AG04449 (cell line): ENCODE results near the gene TRIOBP.

ENCODE experiments used
- CTCF ChIA-PET: fragments of 350-600 bp; formaldehyde crosslinking; extraction: SDS; loops from one replicate; lab custom pipeline; 2021; ENCODE audit warnings: antibody characterized with exemption; lab: Yijun Ruan, JAX
- POLR2A ChIA-PET: fragments of 400-600, 350-600 bp; formaldehyde crosslinking; extraction: SDS; loops from one replicate; lab custom pipeline; 2020; ENCODE audit warnings: antibody characterized with exemption, inconsistent platforms; lab: Yijun Ruan, JAX
- DNase-seq: peaks from one replicate; pipeline ENCODE4 v3.0.0-alpha.2; 2010; ENCODE audit warnings: low read depth, low spot score
- H3K4me3 ChIP-seq: 2 replicates; pipeline ENCODE4 v1.5.1; 2011; ENCODE audit warnings: low read depth, mild to moderate bottlenecking, control low read depth, low read length
- CTCF ChIP-seq: IDR thresholded peaks from one replicate; pipeline ENCODE4 v1.5.1; 2011; ENCODE audit warnings: mild to moderate bottlenecking, moderate library complexity, low read length, control low read depth, inconsistent platforms; ENCODE audit not compliant: insufficient read depth; ENCODE audit errors: missing control alignments

TRIOBP gene

GRCh38 chr22:37822079-37822833, 125.4 kb downstream of the TRIOBP start:
- ChIA-PET CTCF (interaction anchor here (0.8 to 1.5 kb wide), 4 partner anchors 8 to 161 kb away, joined by 3 to 9 read pairs (median 3); partner anchors contain the start of gene EIF3L), POLR2A (no interaction called here)
- no peak for TF ChIP-seq CTCF
- DNase-seq = no peak
- no peak overlapping the region for H3K4me3 ChIP-seq

DNA sequence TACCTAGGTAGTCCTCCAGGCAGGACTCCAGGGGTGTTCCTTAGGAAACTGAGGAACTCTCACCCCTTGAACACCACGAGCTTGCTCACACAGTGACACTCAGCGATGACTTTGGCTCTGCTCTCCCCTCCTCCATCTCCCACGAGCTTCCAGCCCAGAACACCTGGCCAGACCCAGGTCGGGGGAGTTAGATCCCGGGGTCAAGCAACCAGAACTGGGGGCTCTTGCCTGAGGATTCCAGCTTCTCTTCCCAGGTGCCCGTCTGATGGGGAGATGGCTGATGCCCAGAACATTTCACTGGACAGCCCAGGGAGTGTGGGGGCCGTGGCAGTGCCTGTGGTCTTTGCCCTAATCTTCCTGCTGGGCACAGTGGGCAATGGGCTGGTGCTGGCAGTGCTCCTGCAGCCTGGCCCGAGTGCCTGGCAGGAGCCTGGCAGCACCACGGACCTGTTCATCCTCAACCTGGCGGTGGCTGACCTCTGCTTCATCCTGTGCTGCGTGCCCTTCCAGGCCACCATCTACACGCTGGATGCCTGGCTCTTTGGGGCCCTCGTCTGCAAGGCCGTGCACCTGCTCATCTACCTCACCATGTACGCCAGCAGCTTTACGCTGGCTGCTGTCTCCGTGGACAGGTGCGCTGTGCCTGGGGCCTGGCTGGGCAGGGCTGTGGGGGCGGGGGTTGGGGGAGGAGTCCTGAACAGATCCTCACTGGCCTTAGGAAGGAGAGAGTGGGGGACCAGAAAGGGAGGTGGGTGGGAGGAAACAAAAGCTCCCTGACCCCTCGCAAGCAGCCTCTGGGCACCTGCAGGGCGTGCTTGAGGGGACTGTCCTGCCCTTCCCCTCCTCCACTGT, 126.5 kb downstream of the TRIOBP start, which contains the start of gene GALR3:
TSS of gene GALR3 (plus strand) at position 249 of the 852 bp plus-strand sequence. CDS start at position 274, 25 bp downstream.
- ChIA-PET POLR2A (no interaction called here), CTCF (interaction anchor here (0.8 to 1.5 kb wide), 5 partner anchors 9 to 162 kb away, joined by 3 to 9 read pairs (median 3); partner anchors contain the start of gene EIF3L)
- DNase-seq = no peak
- no peak for TF ChIP-seq CTCF
- no peak within 1 kb of the TSS for H3K4me3 ChIP-seq

GRCh38 chr22:37824674-37825641, 128.1 kb downstream of the TRIOBP start:
- no peak for DNase-seq
- CTCF ChIA-PET = interaction anchor here (1.0 to 6.0 kb wide), 3 partner anchors 7 to 39 kb away, joined by 3 to 55 read pairs (median 3); no protein-coding TSS in a partner anchor
- peak overlapping the region; percentile 46 for H3K4me3 ChIP-seq
- POLR2A ChIA-PET = no interaction called here
- TF ChIP-seq CTCF = no peak
